DND-41 (cell line): ENCODE results near the gene NCK2.

Source experiments
- ATAC-seq: fragments of 200-7000 bp; cut with Tn5 transposase; 3 replicates; pipeline ENCODE4 v1.9.1; 2021; ENCODE audit warnings: low read depth; ENCODE audit not compliant: insufficient read depth
- DNase-seq: peaks from one replicate; pipeline ENCODE4 v3.0.0-alpha.2; 2020
- H2AFZ ChIP-seq: 2 replicates; pipeline ENCODE4 v1.6.0; 2012; ENCODE audit warnings: low read depth, low read length
- H3K27ac ChIP-seq: 2 replicates; pipeline ENCODE4 v1.5.1; 2012; ENCODE audit warnings: low read length, inconsistent platforms
- H3K27me3 ChIP-seq: fragments of 200-600 bp; sonication (generic); 2 replicates; pipeline ENCODE4 v1.6.0; 2012; ENCODE audit warnings: low read length, mild to moderate bottlenecking, inconsistent platforms; ENCODE audit not compliant: insufficient read depth, poor library complexity
- H3K36me3 ChIP-seq: 2 replicates; pipeline ENCODE4 v1.5.1; 2012; ENCODE audit warnings: low read length, inconsistent platforms; ENCODE audit not compliant: insufficient read depth
- H3K4me1 ChIP-seq: 2 replicates; pipeline ENCODE4 v1.5.1; 2012; ENCODE audit warnings: mild to moderate bottlenecking, low read length; ENCODE audit not compliant: insufficient read depth
- H3K4me2 ChIP-seq: 2 replicates; pipeline ENCODE4 v1.6.0; 2012; ENCODE audit warnings: mild to moderate bottlenecking, moderate library complexity, low read length, inconsistent platforms; ENCODE audit not compliant: insufficient read depth
- H3K4me3 ChIP-seq, 2 experiments: fragments of 200-600 bp in 1 of 2; shearing (Covaris generic) in 1 of 2; 2 replicates each; pipeline ENCODE4 v1.5.1; 2012 to 2016; ENCODE audit warnings: inconsistent platforms in 2 of 2, low read length in 2 of 2, mild to moderate bottlenecking in 2 of 2, low read depth in 1 of 2, moderate library complexity in 1 of 2
- H3K79me2 ChIP-seq: 2 replicates; pipeline ENCODE4 v1.6.0; 2012; ENCODE audit warnings: low read length, inconsistent platforms; ENCODE audit not compliant: insufficient read depth
- H3K9ac ChIP-seq: 2 replicates; pipeline ENCODE4 v1.6.0; 2012; ENCODE audit warnings: low read depth, mild to moderate bottlenecking, inconsistent platforms, low read length, moderate library complexity
- H3K9me3 ChIP-seq: 2 replicates; pipeline ENCODE4 v1.5.1; 2012; ENCODE audit warnings: low read length, moderate library complexity, mild to moderate bottlenecking, inconsistent platforms; ENCODE audit not compliant: insufficient read depth, severe bottlenecking
- H4K20me1 ChIP-seq: 2 replicates; pipeline ENCODE4 v1.6.0; 2012; ENCODE audit warnings: low read length; ENCODE audit not compliant: insufficient read depth
- CTCF ChIP-seq: IDR thresholded peaks from 2 replicates; pipeline ENCODE4 v1.5.1; 2012; ENCODE audit warnings: borderline replicate concordance, low read length, moderate library complexity, mild to moderate bottlenecking; ENCODE audit not compliant: poor library complexity, severe bottlenecking; ENCODE audit errors: extremely low read depth
- EZH2 ChIP-seq: IDR thresholded peaks from 3 replicates; pipeline ENCODE4 v1.6.1; 2012; ENCODE audit warnings: borderline replicate concordance, low read depth, mild to moderate bottlenecking, moderate library complexity, low read length, inconsistent platforms; ENCODE audit not compliant: severe bottlenecking

Gene NCK2

GRCh38 chr2:105903051-105903674 lies 158.5 kb downstream of the NCK2 start:
- no peak for TF ChIP-seq EZH2
- no peak for TF ChIP-seq CTCF
- H3K27me3 ChIP-seq: no peaks in the 10 kb centered on the region
- ATAC-seq (no peak), DNase-seq (no peak)
- no peak overlapping the region for H3K27ac ChIP-seq
- H4K20me1 ChIP-seq: no peaks in the 10 kb centered on the region
- peaks cover 20% of the 10 kb centered on the region for H3K4me1 ChIP-seq
- H3K79me2 ChIP-seq: no peaks in the 10 kb centered on the region
- no peak overlapping the region for H3K4me2 ChIP-seq
- H2AFZ ChIP-seq: no peak overlapping the region
- no peak overlapping the region for H3K4me3 ChIP-seq
- H3K9ac ChIP-seq: no peak overlapping the region
- H3K9me3 ChIP-seq: no peaks in the 10 kb centered on the region
- H3K36me3 ChIP-seq: no peaks in the 10 kb centered on the region

- Histone ChIP-seq H3K9me3 (no peaks in the 10 kb centered on the region), H3K4me3 (no peak overlapping the region), H3K9ac (no peak overlapping the region), H3K4me2 (no peak overlapping the region), H3K27ac (no peak overlapping the region), H3K4me1 (peaks cover 20% of the 10 kb centered on the region), H4K20me1 (no peaks in the 10 kb centered on the region), H2AFZ (no peak overlapping the region), H3K36me3 (no peaks in the 10 kb centered on the region), H3K79me2 (no peaks in the 10 kb centered on the region), H3K27me3 (no peaks in the 10 kb centered on the region)
- DNase-seq (no peak), ATAC-seq (no peak)
- no peak for TF ChIP-seq EZH2
- no peak for TF ChIP-seq CTCF
Observed at GRCh38 chr2:105904938-105905337, 160.2 kb downstream of the NCK2 start.

GRCh38 chr2:105906481-105906880 lies 161.8 kb downstream of the NCK2 start:
- no peaks in the 10 kb centered on the region for H4K20me1 ChIP-seq
- H3K36me3 ChIP-seq: no peaks in the 10 kb centered on the region
- no peaks in the 10 kb centered on the region for H3K27me3 ChIP-seq
- H3K4me2 ChIP-seq: no peak overlapping the region
- no peaks in the 10 kb centered on the region for H3K79me2 ChIP-seq
- ATAC-seq: peak; percentile 79
- H3K4me3 ChIP-seq: no peak overlapping the region
- H3K9ac ChIP-seq: no peak overlapping the region
- peaks cover 20% of the 10 kb centered on the region for H3K4me1 ChIP-seq
- H2AFZ ChIP-seq: no peak overlapping the region
- H3K27ac ChIP-seq: no peak overlapping the region; the same call in 1 of the 2 replicates
- TF ChIP-seq CTCF (no peak), EZH2 (no peak)
- peak; percentile 28 for DNase-seq
- H3K9me3 ChIP-seq: no peaks in the 10 kb centered on the region
